Dendritic cell treated with granulocyte-macrophage colony-stimulating factor and Interleukin-4, amounts not matched to agents 40 ng/mL and 50 ng/mL, for 4 days (primary cell): Measurements from ENCODE around the gene IL10.
A peak's percentile ranks its signal among the peaks of the same experiment; 100 is the strongest.

Experiments
- H3K27ac Mint-ChIP-seq: one replicate; pipeline ENCODE4 v1.8.0; 2022; ENCODE audit warnings: mild to moderate bottlenecking, mixed read lengths
- H3K27me3 Mint-ChIP-seq: one replicate; pipeline ENCODE4 v1.8.0; 2022; ENCODE audit warnings: mild to moderate bottlenecking, mixed read lengths
- H3K36me3 Mint-ChIP-seq: one replicate; pipeline ENCODE4 v1.8.0; 2022; ENCODE audit warnings: low read depth, mixed read lengths
- H3K4me1 Mint-ChIP-seq: one replicate; pipeline ENCODE4 v1.8.0; 2022; ENCODE audit warnings: low read depth, mixed read lengths
- H3K4me3 Mint-ChIP-seq: one replicate; pipeline ENCODE4 v1.8.0; 2022; ENCODE audit warnings: mild to moderate bottlenecking, moderate library complexity, mixed read lengths
- H3K9me3 Mint-ChIP-seq: one replicate; pipeline ENCODE4 v1.8.0; 2022; ENCODE audit warnings: mixed read lengths
- intact Hi-C: fragments of 100-400 bp; cut with micrococcal nuclease; formaldehyde crosslinking; loops from one replicate; pipeline ENCODE4 v1.15.0; 2022

The IL10 gene

GRCh38 chr1:206772243-206772937 lies at the start of gene IL10:
Gene IL10, minus strand, starts transcription at chr1:206772494. Its CDS starts 59 bp downstream, at chr1:206772435.
- H3K9me3 Mint-ChIP-seq, result no peaks in the 10 kb centered on the region
- H3K4me3 Mint-ChIP-seq, result peak within 1 kb of the TSS; percentile 91
- H3K36me3 Mint-ChIP-seq, result peaks cover 46% of the 10 kb centered on the region
- H3K27me3 Mint-ChIP-seq, result no peaks in the 10 kb centered on the region
- intact Hi-C loops, result loop anchor here (5.0 kb wide), 1 partner anchor 35 kb away; no protein-coding TSS in a partner anchor
- peak within 1 kb of the TSS; percentile 98 for H3K27ac Mint-ChIP-seq
- peaks cover 88% of the 10 kb centered on the region for H3K4me1 Mint-ChIP-seq

GRCh38 chr1:206821493-206821892 lies 49.2 kb upstream of the IL10 start:
- peaks cover 5% of the 10 kb centered on the region for H3K27me3 Mint-ChIP-seq
- H3K4me1 Mint-ChIP-seq, result peaks cover 62% of the 10 kb centered on the region
- H3K27ac Mint-ChIP-seq, result peak overlapping the region; percentile 70

GRCh38 chr1:206816390-206817287 lies 44.3 kb upstream of the IL10 start:
- Mint-ChIP-seq H3K27me3 (peaks cover 2% of the 10 kb centered on the region), H3K9me3 (peaks cover 17% of the 10 kb centered on the region), H3K4me3 (no peak overlapping the region), H3K27ac (no peak overlapping the region), H3K36me3 (peaks cover 8% of the 10 kb centered on the region), H3K4me1 (peaks cover 43% of the 10 kb centered on the region)
- intact Hi-C loops, result no loop called here

More at GRCh38 chr1:206821493-206821892, 49.2 kb upstream of the IL10 start:
- Mint-ChIP-seq H3K4me3 (no peak overlapping the region), H3K9me3 (no peaks in the 10 kb centered on the region), H3K36me3 (no peaks in the 10 kb centered on the region)
- intact Hi-C loops, result loop anchor here (5.0 kb wide), 1 partner anchor 36 kb away; no protein-coding TSS in a partner anchor

- intact Hi-C loops, result no loop called here
- Mint-ChIP-seq H3K27me3 (peaks cover 2% of the 10 kb centered on the region), H3K9me3 (peaks cover 17% of the 10 kb centered on the region), H3K4me1 (peaks cover 30% of the 10 kb centered on the region), H3K4me3 (no peak overlapping the region), H3K27ac (peak overlapping the region; percentile 64), H3K36me3 (peaks cover 8% of the 10 kb centered on the region)
These were observed 42.5 kb upstream of the IL10 start for GRCh38 chr1:206814716-206815341.

- no peak overlapping the region for H3K27ac Mint-ChIP-seq
- peaks cover 43% of the 10 kb centered on the region for H3K4me1 Mint-ChIP-seq
- H3K9me3 Mint-ChIP-seq, result peaks cover 17% of the 10 kb centered on the region
- peaks cover 2% of the 10 kb centered on the region for H3K27me3 Mint-ChIP-seq
- intact Hi-C loops, result no loop called here
- no peak overlapping the region for H3K4me3 Mint-ChIP-seq
- H3K36me3 Mint-ChIP-seq, result peaks cover 8% of the 10 kb centered on the region
These were observed 40.2 kb upstream of the IL10 start for GRCh38 chr1:206812471-206812870.

GRCh38 chr1:206809504-206810084 lies 37.3 kb upstream of the IL10 start:
- Mint-ChIP-seq H3K4me1 (peaks cover 26% of the 10 kb centered on the region), H3K27ac (no peak overlapping the region)

GRCh38 chr1:206808615-206809014 lies 36.3 kb upstream of the IL10 start:
- Mint-ChIP-seq H3K4me3 (no peak overlapping the region), H3K4me1 (peaks cover 18% of the 10 kb centered on the region), H3K27me3 (peaks cover 1% of the 10 kb centered on the region), H3K36me3 (peaks cover 8% of the 10 kb centered on the region), H3K27ac (no peak overlapping the region), H3K9me3 (peaks cover 17% of the 10 kb centered on the region)
- intact Hi-C loops, result loop anchor here (1.0 to 2.0 kb wide), 5 partner anchors 69 to 174 kb away; no protein-coding TSS in a partner anchor

More at GRCh38 chr1:206809504-206810084, 37.3 kb upstream of the IL10 start:
- H3K9me3 Mint-ChIP-seq, result peaks cover 17% of the 10 kb centered on the region
- H3K4me3 Mint-ChIP-seq, result no peak overlapping the region
- H3K36me3 Mint-ChIP-seq, result peaks cover 8% of the 10 kb centered on the region
- intact Hi-C loops, result loop anchor here (1.0 to 2.0 kb wide), 3 partner anchors 83 to 173 kb away; no protein-coding TSS in a partner anchor
- H3K27me3 Mint-ChIP-seq, result peaks cover 1% of the 10 kb centered on the region

GRCh38 chr1:206805357-206805756 lies 33.1 kb upstream of the IL10 start:
- Mint-ChIP-seq H3K4me1 (peaks cover 40% of the 10 kb centered on the region), H3K9me3 (no peaks in the 10 kb centered on the region), H3K36me3 (peaks cover 4% of the 10 kb centered on the region), H3K27me3 (peaks cover 3% of the 10 kb centered on the region), H3K27ac (no peak overlapping the region), H3K4me3 (no peak overlapping the region)
- intact Hi-C loops, result no loop called here

GRCh38 chr1:206804156-206804737 lies 32.0 kb upstream of the IL10 start:
- Mint-ChIP-seq H3K27me3 (peaks cover 5% of the 10 kb centered on the region), H3K36me3 (peaks cover 8% of the 10 kb centered on the region)
- intact Hi-C loops, result no loop called here

GRCh38 chr1:206803221-206803730 lies 31.0 kb upstream of the IL10 start:
- H3K4me1 Mint-ChIP-seq, result peaks cover 37% of the 10 kb centered on the region
- H3K27me3 Mint-ChIP-seq, result peaks cover 5% of the 10 kb centered on the region
- intact Hi-C loops, result no loop called here
- H3K4me3 Mint-ChIP-seq, result no peak overlapping the region
- H3K27ac Mint-ChIP-seq, result no peak overlapping the region
- peaks cover 13% of the 10 kb centered on the region for H3K36me3 Mint-ChIP-seq
- H3K9me3 Mint-ChIP-seq, result no peaks in the 10 kb centered on the region

More at GRCh38 chr1:206804156-206804737, 32.0 kb upstream of the IL10 start:
- peaks cover 42% of the 10 kb centered on the region for H3K4me1 Mint-ChIP-seq
- no peak overlapping the region for H3K4me3 Mint-ChIP-seq
- H3K27ac Mint-ChIP-seq, result no peak overlapping the region
- no peaks in the 10 kb centered on the region for H3K9me3 Mint-ChIP-seq

- intact Hi-C loops, result no loop called here
- H3K27ac Mint-ChIP-seq, result no peak overlapping the region
- no peak overlapping the region for H3K4me3 Mint-ChIP-seq
- H3K36me3 Mint-ChIP-seq, result peaks cover 13% of the 10 kb centered on the region
- peaks cover 5% of the 10 kb centered on the region for H3K27me3 Mint-ChIP-seq
- H3K4me1 Mint-ChIP-seq, result peaks cover 43% of the 10 kb centered on the region
- no peaks in the 10 kb centered on the region for H3K9me3 Mint-ChIP-seq
These were observed 30.1 kb upstream of the IL10 start for GRCh38 chr1:206802401-206802800.

GRCh38 chr1:206801467-206801866 lies 29.2 kb upstream of the IL10 start:
- peaks cover 5% of the 10 kb centered on the region for H3K27me3 Mint-ChIP-seq
- H3K4me3 Mint-ChIP-seq, result no peak overlapping the region
- no peak overlapping the region for H3K27ac Mint-ChIP-seq
- intact Hi-C loops, result no loop called here
- H3K4me1 Mint-ChIP-seq, result peaks cover 53% of the 10 kb centered on the region
- no peaks in the 10 kb centered on the region for H3K9me3 Mint-ChIP-seq
- peaks cover 13% of the 10 kb centered on the region for H3K36me3 Mint-ChIP-seq

- H3K9me3 Mint-ChIP-seq, result no peaks in the 10 kb centered on the region
- H3K36me3 Mint-ChIP-seq, result peaks cover 13% of the 10 kb centered on the region
- no peak overlapping the region for H3K27ac Mint-ChIP-seq
- H3K4me3 Mint-ChIP-seq, result no peak overlapping the region
- H3K27me3 Mint-ChIP-seq, result peaks cover 5% of the 10 kb centered on the region
- H3K4me1 Mint-ChIP-seq, result peaks cover 53% of the 10 kb centered on the region
- intact Hi-C loops, result no loop called here
These were observed 28.6 kb upstream of the IL10 start for GRCh38 chr1:206800891-206801290.
